HepG2 (cell line): Measurements from ENCODE around the gene CLTCL1. TPM values are rescaled to one million over a fixed set of nuclear protein-coding genes. Genes with fewer than 3 reads are reported as not detected.

Experiments used
- EED ChIP-seq: sonication (generic); formaldehyde crosslinking; IDR thresholded peaks from 2 replicates; pipeline ENCODE4 v1.5.0; 2020; ENCODE audit warnings: mild to moderate bottlenecking, missing genetic modification reagents
- HNRNPL ChIP-seq: fragments of 200-400 bp; formaldehyde crosslinking; IDR thresholded peaks from 2 replicates; pipeline ENCODE4 v1.6.1; 2017; ENCODE audit warnings: mild to moderate bottlenecking, low read depth, low read length
- SMYD3 ChIP-seq: sonication (generic); formaldehyde crosslinking; IDR thresholded peaks from 2 replicates; pipeline ENCODE4 v1.8.1; 2023; ENCODE audit warnings: mild to moderate bottlenecking, missing genetic modification reagents
- SP5 ChIP-seq: IDR thresholded peaks from 2 replicates; pipeline ENCODE4 v1.6.1; 2016; ENCODE audit warnings: low read depth, borderline replicate concordance
- TRAFD1 ChIP-seq: sonication (generic); formaldehyde crosslinking; IDR thresholded peaks from 2 replicates; pipeline ENCODE4 v1.5.1; 2020; ENCODE audit warnings: missing genetic modification reagents, mild to moderate bottlenecking, borderline replicate concordance
- XRCC5 ChIP-seq: fragments of 200-400 bp; formaldehyde crosslinking; optimal IDR thresholded peaks from 2 replicates; pipeline ENCODE3; 2017; ENCODE audit warnings: mild to moderate bottlenecking, low read length
- ZNF251 ChIP-seq: sonication (generic); formaldehyde crosslinking; IDR thresholded peaks from 2 replicates; pipeline ENCODE4 v1.9.0; 2021; ENCODE audit warnings: mild to moderate bottlenecking, missing genetic modification reagents
- ZNF275 ChIP-seq: sonication (generic); formaldehyde crosslinking; IDR thresholded peaks from 2 replicates; pipeline ENCODE4 v1.8.0; 2022; ENCODE audit warnings: missing genetic modification reagents, mild to moderate bottlenecking, inconsistent platforms, borderline replicate concordance
- polyA plus RNA-seq, 8 experiments: library from polyadenylated mRNA; depleted of rRNA in 3 of 8; stranded (reverse) in 7 of 8; unstranded in 1 of 8; fragments of >200 nt; fragmentation: Illumina TruSeq in 4 of 8; extraction: Trizol in 4 of 8; gene quantifications; 2 replicates each; pipeline versions ENCODE4 v1.2.1 to v1.2.3, GENCODE V29; 2011 to 2016; ENCODE audit warnings: low read depth in 4 of 8, missing spikeins in 1 of 8, mixed read lengths in 1 of 8; ENCODE audit not compliant: insufficient read depth in 1 of 8
- total RNA-seq, 5 experiments: library from RNA; depleted of rRNA; stranded (reverse); fragments of >200 nt; fragmentation: Illumina TruSeq; extraction: Trizol; gene quantifications; 2 replicates each; pipeline ENCODE4 v1.2.3, GENCODE V29; 2016; ENCODE audit warnings: low read depth in 1 of 5
- TF ChIP-seq, protein P1 (sequence below): IDR thresholded peaks from 2 replicates; pipeline ENCODE4 v1.6.1; 2012; ENCODE audit warnings: low read length, improper control_type of control experiment
- TF ChIP-seq, protein P2 (sequence below): sonication (generic); formaldehyde crosslinking; conservative IDR thresholded peaks from 2 replicates; pipeline ENCODE4 v1.8.1; 2023; ENCODE audit warnings: missing genetic modification reagents
- TF ChIP-seq, protein P3 (sequence below): sonication (generic); formaldehyde crosslinking; IDR thresholded peaks from 2 replicates; pipeline ENCODE4 v1.4.0; 2020; ENCODE audit warnings: missing genetic modification reagents

Gene CLTCL1
- total and polyA plus RNA-seq, 2 of the 13 experiments (the other 11 are each of a cell fraction or from before 2014, with no cell fraction given) = 8.1 to 10.9 TPM

DNA sequence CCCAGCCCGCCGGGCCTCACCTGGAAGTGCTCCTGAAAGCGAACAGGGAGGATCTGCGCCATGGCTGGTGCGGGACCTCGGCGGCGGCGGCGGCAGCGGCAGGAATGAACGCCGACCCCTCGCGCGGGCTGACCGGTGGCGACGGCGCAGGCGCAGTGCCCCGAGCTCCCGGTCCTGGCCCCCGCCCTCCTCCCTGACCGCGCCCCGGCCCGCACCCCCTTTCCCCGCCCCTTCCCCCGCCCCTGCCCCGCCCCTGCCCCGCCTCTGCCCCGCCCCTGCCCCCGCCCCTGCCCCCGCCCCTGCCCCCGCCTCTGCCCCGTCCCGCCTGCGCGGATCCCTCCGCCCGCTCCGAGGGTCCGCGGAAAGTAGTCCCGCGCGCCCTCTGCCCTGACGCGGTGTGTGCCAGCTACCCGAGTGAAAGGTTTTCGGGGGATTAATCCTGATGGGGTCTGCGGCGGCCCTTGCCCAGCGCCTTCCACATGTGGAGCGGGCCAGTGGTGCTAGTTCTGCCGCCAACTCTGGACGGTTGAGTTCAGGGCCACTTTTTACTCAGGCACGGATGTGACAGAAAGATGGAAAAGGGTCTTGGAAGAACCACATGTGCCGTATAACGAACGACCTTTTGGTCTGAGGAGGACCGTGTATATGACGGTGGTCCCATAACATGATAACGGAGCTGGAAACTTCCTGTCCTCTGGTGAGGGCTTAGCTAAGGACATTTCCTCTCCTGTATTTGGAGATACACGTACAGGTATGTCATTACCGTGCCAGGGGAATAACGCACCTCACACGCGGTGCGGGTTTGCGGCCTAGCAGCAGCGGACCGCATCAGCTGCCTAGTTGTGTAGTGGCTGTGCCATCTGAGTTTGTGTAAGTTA, at the start of gene CLTCL1 (continued):
- TF ChIP-seq, protein P1, sequence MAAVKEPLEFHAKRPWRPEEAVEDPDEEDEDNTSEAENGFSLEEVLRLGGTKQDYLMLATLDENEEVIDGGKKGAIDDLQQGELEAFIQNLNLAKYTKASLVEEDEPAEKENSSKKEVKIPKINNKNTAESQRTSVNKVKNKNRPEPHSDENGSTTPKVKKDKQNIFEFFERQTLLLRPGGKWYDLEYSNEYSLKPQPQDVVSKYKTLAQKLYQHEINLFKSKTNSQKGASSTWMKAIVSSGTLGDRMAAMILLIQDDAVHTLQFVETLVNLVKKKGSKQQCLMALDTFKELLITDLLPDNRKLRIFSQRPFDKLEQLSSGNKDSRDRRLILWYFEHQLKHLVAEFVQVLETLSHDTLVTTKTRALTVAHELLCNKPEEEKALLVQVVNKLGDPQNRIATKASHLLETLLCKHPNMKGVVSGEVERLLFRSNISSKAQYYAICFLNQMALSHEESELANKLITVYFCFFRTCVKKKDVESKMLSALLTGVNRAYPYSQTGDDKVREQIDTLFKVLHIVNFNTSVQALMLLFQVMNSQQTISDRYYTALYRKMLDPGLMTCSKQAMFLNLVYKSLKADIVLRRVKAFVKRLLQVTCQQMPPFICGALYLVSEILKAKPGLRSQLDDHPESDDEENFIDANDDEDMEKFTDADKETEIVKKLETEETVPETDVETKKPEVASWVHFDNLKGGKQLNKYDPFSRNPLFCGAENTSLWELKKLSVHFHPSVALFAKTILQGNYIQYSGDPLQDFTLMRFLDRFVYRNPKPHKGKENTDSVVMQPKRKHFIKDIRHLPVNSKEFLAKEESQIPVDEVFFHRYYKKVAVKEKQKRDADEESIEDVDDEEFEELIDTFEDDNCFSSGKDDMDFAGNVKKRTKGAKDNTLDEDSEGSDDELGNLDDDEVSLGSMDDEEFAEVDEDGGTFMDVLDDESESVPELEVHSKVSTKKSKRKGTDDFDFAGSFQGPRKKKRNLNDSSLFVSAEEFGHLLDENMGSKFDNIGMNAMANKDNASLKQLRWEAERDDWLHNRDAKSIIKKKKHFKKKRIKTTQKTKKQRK = no peak
- TF ChIP-seq ZNF251 = no peak
- TF ChIP-seq, protein P2, sequence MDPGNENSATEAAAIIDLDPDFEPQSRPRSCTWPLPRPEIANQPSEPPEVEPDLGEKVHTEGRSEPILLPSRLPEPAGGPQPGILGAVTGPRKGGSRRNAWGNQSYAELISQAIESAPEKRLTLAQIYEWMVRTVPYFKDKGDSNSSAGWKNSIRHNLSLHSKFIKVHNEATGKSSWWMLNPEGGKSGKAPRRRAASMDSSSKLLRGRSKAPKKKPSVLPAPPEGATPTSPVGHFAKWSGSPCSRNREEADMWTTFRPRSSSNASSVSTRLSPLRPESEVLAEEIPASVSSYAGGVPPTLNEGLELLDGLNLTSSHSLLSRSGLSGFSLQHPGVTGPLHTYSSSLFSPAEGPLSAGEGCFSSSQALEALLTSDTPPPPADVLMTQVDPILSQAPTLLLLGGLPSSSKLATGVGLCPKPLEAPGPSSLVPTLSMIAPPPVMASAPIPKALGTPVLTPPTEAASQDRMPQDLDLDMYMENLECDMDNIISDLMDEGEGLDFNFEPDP = 0 out of 2 replicates have a peak, but pooled peaks have one; percentile 62
- no peak for TF ChIP-seq EED (CRISPR knock-in tag)
- TF ChIP-seq, protein P3, sequence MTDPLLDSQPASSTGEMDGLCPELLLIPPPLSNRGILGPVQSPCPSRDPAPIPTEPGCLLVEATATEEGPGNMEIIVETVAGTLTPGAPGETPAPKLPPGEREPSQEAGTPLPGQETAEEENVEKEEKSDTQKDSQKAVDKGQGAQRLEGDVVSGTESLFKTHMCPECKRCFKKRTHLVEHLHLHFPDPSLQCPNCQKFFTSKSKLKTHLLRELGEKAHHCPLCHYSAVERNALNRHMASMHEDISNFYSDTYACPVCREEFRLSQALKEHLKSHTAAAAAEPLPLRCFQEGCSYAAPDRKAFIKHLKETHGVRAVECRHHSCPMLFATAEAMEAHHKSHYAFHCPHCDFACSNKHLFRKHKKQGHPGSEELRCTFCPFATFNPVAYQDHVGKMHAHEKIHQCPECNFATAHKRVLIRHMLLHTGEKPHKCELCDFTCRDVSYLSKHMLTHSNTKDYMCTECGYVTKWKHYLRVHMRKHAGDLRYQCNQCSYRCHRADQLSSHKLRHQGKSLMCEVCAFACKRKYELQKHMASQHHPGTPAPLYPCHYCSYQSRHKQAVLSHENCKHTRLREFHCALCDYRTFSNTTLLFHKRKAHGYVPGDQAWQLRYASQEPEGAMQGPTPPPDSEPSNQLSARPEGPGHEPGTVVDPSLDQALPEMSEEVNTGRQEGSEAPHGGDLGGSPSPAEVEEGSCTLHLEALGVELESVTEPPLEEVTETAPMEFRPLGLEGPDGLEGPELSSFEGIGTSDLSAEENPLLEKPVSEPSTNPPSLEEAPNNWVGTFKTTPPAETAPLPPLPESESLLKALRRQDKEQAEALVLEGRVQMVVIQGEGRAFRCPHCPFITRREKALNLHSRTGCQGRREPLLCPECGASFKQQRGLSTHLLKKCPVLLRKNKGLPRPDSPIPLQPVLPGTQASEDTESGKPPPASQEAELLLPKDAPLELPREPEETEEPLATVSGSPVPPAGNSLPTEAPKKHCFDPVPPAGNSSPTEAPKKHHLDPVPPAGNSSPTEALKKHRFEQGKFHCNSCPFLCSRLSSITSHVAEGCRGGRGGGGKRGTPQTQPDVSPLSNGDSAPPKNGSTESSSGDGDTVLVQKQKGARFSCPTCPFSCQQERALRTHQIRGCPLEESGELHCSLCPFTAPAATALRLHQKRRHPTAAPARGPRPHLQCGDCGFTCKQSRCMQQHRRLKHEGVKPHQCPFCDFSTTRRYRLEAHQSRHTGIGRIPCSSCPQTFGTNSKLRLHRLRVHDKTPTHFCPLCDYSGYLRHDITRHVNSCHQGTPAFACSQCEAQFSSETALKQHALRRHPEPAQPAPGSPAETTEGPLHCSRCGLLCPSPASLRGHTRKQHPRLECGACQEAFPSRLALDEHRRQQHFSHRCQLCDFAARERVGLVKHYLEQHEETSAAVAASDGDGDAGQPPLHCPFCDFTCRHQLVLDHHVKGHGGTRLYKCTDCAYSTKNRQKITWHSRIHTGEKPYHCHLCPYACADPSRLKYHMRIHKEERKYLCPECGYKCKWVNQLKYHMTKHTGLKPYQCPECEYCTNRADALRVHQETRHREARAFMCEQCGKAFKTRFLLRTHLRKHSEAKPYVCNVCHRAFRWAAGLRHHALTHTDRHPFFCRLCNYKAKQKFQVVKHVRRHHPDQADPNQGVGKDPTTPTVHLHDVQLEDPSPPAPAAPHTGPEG (CRISPR knock-in tag) = 0 out of 2 replicates have a peak, but pooled peaks have one; percentile 47
- TF ChIP-seq SP5 = peak; percentile 38; the same call in 1 of the 2 replicates
- TF ChIP-seq TRAFD1 (CRISPR knock-in tag) = no peak
- TF ChIP-seq HNRNPL = peak; percentile 70; the same call in 1 of the 2 replicates
- peak; percentile 57 for TF ChIP-seq XRCC5
- TF ChIP-seq ZNF275 (CRISPR knock-in tag) = no peak
- 0 out of 2 replicates have a peak, but pooled peaks have one; percentile 24 for TF ChIP-seq SMYD3 (CRISPR knock-in tag)
